ENCODE results near the gene TTLL11.

The TTLL11 gene

DNA sequence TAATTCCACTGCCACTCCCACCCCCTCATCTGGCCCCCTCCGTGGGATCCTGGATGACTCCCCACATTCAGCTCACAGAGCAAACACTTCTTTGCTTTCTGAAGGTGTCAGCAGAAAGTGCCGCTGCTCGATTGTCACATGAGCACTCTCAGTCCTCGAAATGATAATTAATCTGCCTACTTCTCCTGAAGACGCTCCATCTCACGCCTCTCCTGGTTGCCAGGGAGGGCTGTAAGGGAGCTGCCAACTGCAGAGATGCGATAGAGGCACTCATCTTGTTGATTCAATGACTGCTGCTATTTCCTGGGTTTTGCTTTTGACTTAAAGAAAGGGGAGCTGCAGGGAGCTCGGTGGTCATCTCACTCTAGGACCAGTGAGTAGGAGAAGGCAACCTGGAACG is 235.2 kb downstream of the TTLL11 start:
- DNase-seq (ENCODE audit: low read depth), result no peak
- H3K4me3 ChIP-seq (ENCODE audit: low read depth, low read length), result no peak overlapping the region
- TF ChIP-seq POLR2A (IDR thresholded peaks at IDR 0.05; ENCODE audit: extremely low read depth, insufficient read length) (no peak), CTCF (IDR thresholded peaks at IDR 0.05; ENCODE audit: low read depth, low read length) (no peak), MYC (IDR thresholded peaks at IDR 0.05; ENCODE audit: low read depth, low read length) (no peak)
- TF ChIP-seq, protein P1, sequence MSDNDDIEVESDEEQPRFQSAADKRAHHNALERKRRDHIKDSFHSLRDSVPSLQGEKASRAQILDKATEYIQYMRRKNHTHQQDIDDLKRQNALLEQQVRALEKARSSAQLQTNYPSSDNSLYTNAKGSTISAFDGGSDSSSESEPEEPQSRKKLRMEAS (IDR thresholded peaks at IDR 0.05; ENCODE audit: low read depth, low read length), result no peak

DNA sequence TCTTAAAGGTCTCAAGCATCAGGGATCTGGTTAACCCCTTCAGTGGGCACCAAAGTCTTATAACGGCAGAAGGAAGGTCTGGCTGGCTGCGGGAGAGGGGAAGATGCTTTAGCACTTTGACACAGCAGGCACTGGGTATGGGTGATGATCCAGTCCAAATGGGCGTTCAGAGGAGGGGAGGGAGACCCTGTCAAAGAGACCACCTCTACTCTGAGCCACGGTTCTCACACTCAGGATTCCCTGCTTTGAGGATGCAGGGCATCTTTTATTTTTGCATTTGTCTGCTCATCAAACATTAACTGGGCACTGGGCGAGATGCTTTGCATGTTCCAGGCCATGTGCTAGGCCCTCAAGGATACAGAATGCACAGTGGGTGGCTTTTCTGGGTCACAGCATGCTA is 237.6 kb downstream of the TTLL11 start:
- H3K4me3 ChIP-seq (ENCODE audit: low read depth, low read length), result no peak overlapping the region
- no peak for TF ChIP-seq POLR2A (IDR thresholded peaks at IDR 0.05; ENCODE audit: extremely low read depth, insufficient read length)
- TF ChIP-seq MYC (IDR thresholded peaks at IDR 0.05; ENCODE audit: low read depth, low read length), result no peak
- TF ChIP-seq, protein P1 (IDR thresholded peaks at IDR 0.05; ENCODE audit: low read depth, low read length), result no peak
- TF ChIP-seq CTCF (IDR thresholded peaks at IDR 0.05; ENCODE audit: low read depth, low read length), result no peak
- DNase-seq (ENCODE audit: low read depth), result no peak

- no peak for DNase-seq (ENCODE audit: low read depth)
- TF ChIP-seq POLR2A (IDR thresholded peaks at IDR 0.05; ENCODE audit: extremely low read depth, insufficient read length) (no peak), CTCF (IDR thresholded peaks at IDR 0.05; ENCODE audit: low read depth, low read length) (no peak), MYC (IDR thresholded peaks at IDR 0.05; ENCODE audit: low read depth, low read length) (no peak)
- TF ChIP-seq, protein P1 (IDR thresholded peaks at IDR 0.05; ENCODE audit: low read depth, low read length), result no peak
- no peak overlapping the region for H3K4me3 ChIP-seq (ENCODE audit: low read depth, low read length)
Observed at GRCh38 chr9:121853617-121854395, 239.3 kb downstream of the TTLL11 start.

GRCh38 chr9:121852651-121853616 is 240.2 kb downstream of the TTLL11 start:
- DNase-seq (ENCODE audit: low read depth), result no peak
- TF ChIP-seq CTCF (IDR thresholded peaks at IDR 0.05; ENCODE audit: low read depth, low read length) (no peak), POLR2A (IDR thresholded peaks at IDR 0.05; ENCODE audit: extremely low read depth, insufficient read length) (no peak), MYC (IDR thresholded peaks at IDR 0.05; ENCODE audit: low read depth, low read length) (no peak)

GRCh38 chr9:121852241-121852640 is 240.9 kb downstream of the TTLL11 start:
- no peak for DNase-seq (ENCODE audit: low read depth)
- H3K4me3 ChIP-seq (ENCODE audit: low read depth, low read length), result no peak overlapping the region
- TF ChIP-seq MYC (IDR thresholded peaks at IDR 0.05; ENCODE audit: low read depth, low read length), result no peak
- TF ChIP-seq, protein P1 (IDR thresholded peaks at IDR 0.05; ENCODE audit: low read depth, low read length), result no peak
- TF ChIP-seq POLR2A (IDR thresholded peaks at IDR 0.05; ENCODE audit: extremely low read depth, insufficient read length), result no peak
- no peak for TF ChIP-seq CTCF (IDR thresholded peaks at IDR 0.05; ENCODE audit: low read depth, low read length)

More at GRCh38 chr9:121852651-121853616, 240.2 kb downstream of the TTLL11 start:
- no peak overlapping the region for H3K4me3 ChIP-seq (ENCODE audit: low read depth, low read length)
